ENCODE results near the gene GAPDHS. TPM values are rescaled to one million over a fixed set of nuclear protein-coding genes. Genes with fewer than 3 reads are reported as not detected.

The GAPDHS gene
- total RNA-seq, 1 donor, result not detected

GRCh38 chr19:35587321-35587720, 54.1 kb downstream of the GAPDHS start:
- no peak for DNase-seq (ENCODE audit: low read depth)
- no peak for TF ChIP-seq CTCF (IDR thresholded peaks at IDR 0.05; ENCODE audit: insufficient read depth, low read depth, low read length)
- H3K4me3 ChIP-seq (ENCODE audit: low read depth, low read length), result no peak overlapping the region

- H3K4me3 ChIP-seq (ENCODE audit: low read depth, low read length), result no peak overlapping the region
- no peak for TF ChIP-seq CTCF (IDR thresholded peaks at IDR 0.05; ENCODE audit: insufficient read depth, low read depth, low read length)
- DNase-seq (ENCODE audit: low read depth), result no peak
These were observed 57.6 kb downstream of the GAPDHS start for GRCh38 chr19:35590875-35591274.

GRCh38 chr19:35592226-35592625, 59.0 kb downstream of the GAPDHS start:
- peak; percentile 56 for TF ChIP-seq CTCF (IDR thresholded peaks at IDR 0.05; ENCODE audit: insufficient read depth, low read depth, low read length)
- peak; percentile 42 for DNase-seq (ENCODE audit: low read depth)
- H3K4me3 ChIP-seq (ENCODE audit: low read depth, low read length), result no peak overlapping the region

Other genes starting within 250 kb of the GAPDHS start
- gene MAG, start 241.3 kb upstream of the GAPDHS start, total RNA-seq, result not detected in 2 replicates
- 0.32 TPM in 1 of 2 replicates, not detected in the other for gene CD22, start 204.3 kb upstream of the GAPDHS start, total RNA-seq
- not detected in 2 replicates for gene FFAR1, start 185.6 kb upstream of the GAPDHS start, total RNA-seq
- not detected in 2 replicates for gene FFAR3, start 175.0 kb upstream of the GAPDHS start, total RNA-seq
- not detected in 2 replicates for gene GPR42, start 162.4 kb upstream of the GAPDHS start, total RNA-seq
- not detected in 2 replicates for gene FFAR2, start 85.2 kb upstream of the GAPDHS start, total RNA-seq
- gene KRTDAP, start 43.0 kb upstream of the GAPDHS start, total RNA-seq, result not detected in 2 replicates
- gene DMKN, start 19.8 kb upstream of the GAPDHS start, total RNA-seq, result 0.97 and 2.2 TPM in 2 replicates
- under 0.01 TPM in 1 of 2 replicates, not detected in the other for gene SBSN, start 5.1 kb upstream of the GAPDHS start, total RNA-seq
- gene TMEM147, start 12.2 kb downstream of the GAPDHS start, total RNA-seq, result 77.3 and 81.2 TPM in 2 replicates
- gene ATP4A, start 30.2 kb downstream of the GAPDHS start, total RNA-seq, result not detected in 2 replicates
- not detected in 2 replicates for gene PMIS2, start 52.7 kb downstream of the GAPDHS start, total RNA-seq
- 6.5 and 6.8 TPM in 2 replicates for gene HAUS5, start 79.3 kb downstream of the GAPDHS start, total RNA-seq
- gene RBM42, start 95.6 kb downstream of the GAPDHS start, total RNA-seq, result 41.0 and 54.1 TPM in 2 replicates
- gene ETV2, start 108.3 kb downstream of the GAPDHS start, total RNA-seq, result under 0.01 and 0.86 TPM in 2 replicates
- 165 and 215 TPM in 2 replicates for gene COX6B1, start 114.9 kb downstream of the GAPDHS start, total RNA-seq
- not detected in 2 replicates for gene UPK1A, start 133.1 kb downstream of the GAPDHS start, total RNA-seq
- not detected in 2 replicates for gene ZBTB32, start 171.1 kb downstream of the GAPDHS start, total RNA-seq
- gene KMT2B, start 184.5 kb downstream of the GAPDHS start, total RNA-seq, result 5.6 and 7.4 TPM in 2 replicates
- gene IGFLR1, start 209.0 kb downstream of the GAPDHS start, total RNA-seq, result 0.43 and 0.64 TPM in 2 replicates
- gene U2AF1L4, start 212.0 kb downstream of the GAPDHS start, total RNA-seq, result 4.7 and 5.8 TPM in 2 replicates
- gene PSENEN, start 212.2 kb downstream of the GAPDHS start, total RNA-seq, result 14.7 and 18.7 TPM in 2 replicates
- 13.8 and 14.2 TPM in 2 replicates for gene LIN37, start 215.1 kb downstream of the GAPDHS start, total RNA-seq
- 20.7 and 44.8 TPM in 2 replicates for gene HSPB6, start 223.6 kb downstream of the GAPDHS start, total RNA-seq
- gene PROSER3, start 224.7 kb downstream of the GAPDHS start, total RNA-seq, result 8.7 and 9.5 TPM in 2 replicates
- gene ARHGAP33, start 242.1 kb downstream of the GAPDHS start, total RNA-seq, result 1.7 and 2.3 TPM in 2 replicates